ENCODE data around the gene DYNLRB2. TPM values are rescaled to one million over a fixed set of nuclear protein-coding genes. Genes with fewer than 3 reads are reported as not detected.

DYNLRB2 gene
- total and polyA plus RNA-seq, 2 experiments from 2014 or later = not detected

DNA sequence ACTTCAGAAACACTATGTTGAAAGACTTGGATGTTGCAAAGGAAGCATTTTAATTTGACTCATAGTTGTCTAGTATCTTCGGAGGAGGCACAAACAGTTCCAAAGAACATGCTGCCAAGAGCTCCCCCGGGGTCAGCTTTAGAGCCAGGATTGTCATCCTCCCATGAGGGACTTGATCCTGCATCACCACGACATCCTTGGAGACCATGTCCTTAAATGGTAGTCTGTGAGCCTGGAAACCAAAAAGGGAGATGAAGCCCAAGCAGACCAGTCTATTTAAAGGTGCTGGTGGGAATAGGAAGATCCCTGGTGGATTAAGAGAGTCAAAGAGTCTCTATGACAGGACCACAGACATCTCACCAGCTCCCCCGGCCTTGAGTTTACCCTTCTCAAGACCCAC, 33.3 kb upstream of the DYNLRB2 start:
- TF ChIP-seq NANOG (IDR thresholded peaks at IDR 0.05; ENCODE audit: borderline replicate concordance) (no peak), ETS1 (IDR thresholded peaks at IDR 0.05) (no peak), EZH2phosphoT487 (IDR thresholded peaks at IDR 0.05; ENCODE audit: unreplicated experiment) (no peak), ZNF462 (CRISPR knock-in tag; IDR thresholded peaks at IDR 0.05) (no peak), STAT1 (IDR thresholded peaks at IDR 0.05; ENCODE audit: unreplicated experiment) (no peak), JUNB (IDR thresholded peaks at IDR 0.05; ENCODE audit: unreplicated experiment) (no peak), CREB1 (CRISPR knock-in tag; IDR thresholded peaks at IDR 0.05; ENCODE audit: low read depth) (no peak), ZNF331 (CRISPR knock-in tag; IDR thresholded peaks at IDR 0.05; ENCODE audit: low read depth) (no peak), CTCF (conservative IDR thresholded peaks at IDR 0.05; ENCODE audit: low read depth in 2 of 2) (no peak), POLR2AphosphoS5 (IDR thresholded peaks at IDR 0.05; ENCODE audit: low read depth) (no peak), ZNF114 (CRISPR knock-in tag; IDR thresholded peaks at IDR 0.05) (no peak), EZH2 (IDR thresholded peaks at IDR 0.05; ENCODE audit: low read depth, unreplicated experiment) (no peak)
- TF ChIP-seq, protein P1, sequence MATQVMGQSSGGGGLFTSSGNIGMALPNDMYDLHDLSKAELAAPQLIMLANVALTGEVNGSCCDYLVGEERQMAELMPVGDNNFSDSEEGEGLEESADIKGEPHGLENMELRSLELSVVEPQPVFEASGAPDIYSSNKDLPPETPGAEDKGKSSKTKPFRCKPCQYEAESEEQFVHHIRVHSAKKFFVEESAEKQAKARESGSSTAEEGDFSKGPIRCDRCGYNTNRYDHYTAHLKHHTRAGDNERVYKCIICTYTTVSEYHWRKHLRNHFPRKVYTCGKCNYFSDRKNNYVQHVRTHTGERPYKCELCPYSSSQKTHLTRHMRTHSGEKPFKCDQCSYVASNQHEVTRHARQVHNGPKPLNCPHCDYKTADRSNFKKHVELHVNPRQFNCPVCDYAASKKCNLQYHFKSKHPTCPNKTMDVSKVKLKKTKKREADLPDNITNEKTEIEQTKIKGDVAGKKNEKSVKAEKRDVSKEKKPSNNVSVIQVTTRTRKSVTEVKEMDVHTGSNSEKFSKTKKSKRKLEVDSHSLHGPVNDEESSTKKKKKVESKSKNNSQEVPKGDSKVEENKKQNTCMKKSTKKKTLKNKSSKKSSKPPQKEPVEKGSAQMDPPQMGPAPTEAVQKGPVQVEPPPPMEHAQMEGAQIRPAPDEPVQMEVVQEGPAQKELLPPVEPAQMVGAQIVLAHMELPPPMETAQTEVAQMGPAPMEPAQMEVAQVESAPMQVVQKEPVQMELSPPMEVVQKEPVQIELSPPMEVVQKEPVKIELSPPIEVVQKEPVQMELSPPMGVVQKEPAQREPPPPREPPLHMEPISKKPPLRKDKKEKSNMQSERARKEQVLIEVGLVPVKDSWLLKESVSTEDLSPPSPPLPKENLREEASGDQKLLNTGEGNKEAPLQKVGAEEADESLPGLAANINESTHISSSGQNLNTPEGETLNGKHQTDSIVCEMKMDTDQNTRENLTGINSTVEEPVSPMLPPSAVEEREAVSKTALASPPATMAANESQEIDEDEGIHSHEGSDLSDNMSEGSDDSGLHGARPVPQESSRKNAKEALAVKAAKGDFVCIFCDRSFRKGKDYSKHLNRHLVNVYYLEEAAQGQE (IDR thresholded peaks at IDR 0.05; ENCODE audit: unreplicated experiment) = no peak
- H3K4me1 Mint-ChIP-seq = peaks cover 3% of the 10 kb centered on the region
- Histone ChIP-seq H4K20me1 (replicated peaks; ENCODE audit: insufficient read depth) (no peaks in the 10 kb centered on the region), H3K4me3 (no peak overlapping the region), H3K27ac (ENCODE audit: low read depth) (no peak overlapping the region), H3K4me2 (no peak overlapping the region), H2AFZ (no peak overlapping the region), H3F3A (replicated peaks; ENCODE audit: low read depth) (no peaks in the 10 kb centered on the region), H3K79me2 (replicated peaks; ENCODE audit: insufficient read depth) (no peaks in the 10 kb centered on the region), H3K4me1 (ENCODE audit: insufficient read depth) (no peaks in the 10 kb centered on the region), H3K27me3 (ENCODE audit: insufficient read depth) (no peaks in the 10 kb centered on the region), H3K9me2 (ENCODE audit: insufficient read depth) (0 out of 2 replicates have a peak, but pooled peaks cover 2% of the 10 kb centered on the region), H3K36me3 (ENCODE audit: insufficient read depth) (no peaks in the 10 kb centered on the region)
- DNase-seq (ENCODE audit: low spot score) (no peak), ATAC-seq (no peak)
- H3K4me3 Mint-ChIP-seq = no peak overlapping the region
- H3K36me3 Mint-ChIP-seq (ENCODE audit: low read depth) = no peaks in the 10 kb centered on the region
- H3K27ac Mint-ChIP-seq = no peak overlapping the region
- H3K9me3 Mint-ChIP-seq = no peaks in the 10 kb centered on the region
- H3K27me3 Mint-ChIP-seq (ENCODE audit: insufficient read depth, low read depth, poor library complexity) = no peaks in the 10 kb centered on the region
